ENCODE measurements around the gene ALDH5A1. TPM values are rescaled to one million over a fixed set of nuclear protein-coding genes. Genes with fewer than 3 reads are reported as not detected.

The ALDH5A1 gene
- total and polyA plus RNA-seq, 9 donors, result 4.1 to 17.0 (median 10.1) TPM

DNA sequence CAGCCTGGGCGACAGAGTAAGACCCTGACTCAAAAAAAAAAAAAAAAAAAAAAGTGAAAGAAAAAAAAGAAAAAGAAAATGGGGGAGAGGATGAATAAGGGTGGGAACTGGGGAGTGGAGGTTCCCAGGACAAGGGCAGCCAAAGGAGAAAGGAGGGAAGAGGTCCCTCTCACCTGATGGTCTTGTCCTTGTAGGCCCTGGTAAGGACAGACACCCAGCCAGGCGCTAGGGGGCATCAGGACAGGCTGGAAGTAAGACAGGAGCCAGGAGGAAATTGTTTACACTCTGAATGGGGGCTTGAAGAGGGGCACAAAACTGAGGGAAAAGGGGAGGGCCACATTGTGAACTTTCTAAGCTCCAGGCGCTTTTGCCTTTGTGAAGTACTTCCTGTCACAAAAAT, 2.3 kb upstream of the ALDH5A1 start:
- DNase-seq, result no peak
- Histone ChIP-seq H3K27me3 (no peaks in the 10 kb centered on the region), H3K4me1 (ENCODE audit: insufficient read depth) (peaks cover 3% of the 10 kb centered on the region), H3K9me3 (no peaks in the 10 kb centered on the region), H3K36me3 (no peaks in the 10 kb centered on the region), H3K4me3 (no peak overlapping the region), H3K27ac (no peak overlapping the region)
- TF ChIP-seq, protein P1, sequence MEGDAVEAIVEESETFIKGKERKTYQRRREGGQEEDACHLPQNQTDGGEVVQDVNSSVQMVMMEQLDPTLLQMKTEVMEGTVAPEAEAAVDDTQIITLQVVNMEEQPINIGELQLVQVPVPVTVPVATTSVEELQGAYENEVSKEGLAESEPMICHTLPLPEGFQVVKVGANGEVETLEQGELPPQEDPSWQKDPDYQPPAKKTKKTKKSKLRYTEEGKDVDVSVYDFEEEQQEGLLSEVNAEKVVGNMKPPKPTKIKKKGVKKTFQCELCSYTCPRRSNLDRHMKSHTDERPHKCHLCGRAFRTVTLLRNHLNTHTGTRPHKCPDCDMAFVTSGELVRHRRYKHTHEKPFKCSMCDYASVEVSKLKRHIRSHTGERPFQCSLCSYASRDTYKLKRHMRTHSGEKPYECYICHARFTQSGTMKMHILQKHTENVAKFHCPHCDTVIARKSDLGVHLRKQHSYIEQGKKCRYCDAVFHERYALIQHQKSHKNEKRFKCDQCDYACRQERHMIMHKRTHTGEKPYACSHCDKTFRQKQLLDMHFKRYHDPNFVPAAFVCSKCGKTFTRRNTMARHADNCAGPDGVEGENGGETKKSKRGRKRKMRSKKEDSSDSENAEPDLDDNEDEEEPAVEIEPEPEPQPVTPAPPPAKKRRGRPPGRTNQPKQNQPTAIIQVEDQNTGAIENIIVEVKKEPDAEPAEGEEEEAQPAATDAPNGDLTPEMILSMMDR (IDR thresholded peaks at IDR 0.05), result no peak
- TF ChIP-seq EP300 (IDR thresholded peaks at IDR 0.05) (no peak), POLR2A (IDR thresholded peaks at IDR 0.05) (no peak)
- 87 to 90% (median 88%) methylated on average over 3 of the region's 3 CpGs for WGBS, 3 donors
- intact Hi-C loops (cut with DNase I), result no loop called here

- WGBS, 3 donors, result 15 to 19% (median 15%) methylated on average over 36 of the region's 36 CpGs
- intact Hi-C loops (cut with DNase I), result no loop called here
These were observed 586 bp upstream of the ALDH5A1 start for GRCh38 chr6:24493945-24494820.

GRCh38 chr6:24497254-24497970, 2.6 kb downstream of the ALDH5A1 start:
- H3K9me3 ChIP-seq, result no peaks in the 10 kb centered on the region
- H3K27ac ChIP-seq, result no peak overlapping the region
- H3K27me3 ChIP-seq, result no peaks in the 10 kb centered on the region
- intact Hi-C loops (cut with DNase I), result no loop called here
- no peaks in the 10 kb centered on the region for H3K36me3 ChIP-seq
- WGBS, 3 donors, result 87 to 96% (median 95%) methylated on average over 11 of the region's 11 CpGs
- DNase-seq, result no peak
- TF ChIP-seq EP300 (IDR thresholded peaks at IDR 0.05), result no peak
- TF ChIP-seq, protein P1 (IDR thresholded peaks at IDR 0.05), result no peak
- no peak for TF ChIP-seq POLR2A (IDR thresholded peaks at IDR 0.05)
- H3K4me3 ChIP-seq, result no peak overlapping the region
- H3K4me1 ChIP-seq (ENCODE audit: insufficient read depth), result peaks cover 3% of the 10 kb centered on the region

More at GRCh38 chr6:24493945-24494820, 586 bp upstream of the ALDH5A1 start:
- Histone ChIP-seq H3K27ac (peak overlapping the region in 1 of 2 donors; percentile 70), H3K36me3 (no peaks in the 10 kb centered on the region), H3K9me3 (no peaks in the 10 kb centered on the region), H3K4me1 (ENCODE audit: insufficient read depth) (peaks cover 3% of the 10 kb centered on the region), H3K27me3 (no peaks in the 10 kb centered on the region), H3K4me3 (peak overlapping the region; percentile 64)
- no peak for DNase-seq
- TF ChIP-seq, protein P1 (IDR thresholded peaks at IDR 0.05), result no peak
- no peak for TF ChIP-seq POLR2A (IDR thresholded peaks at IDR 0.05)
- no peak for TF ChIP-seq EP300 (IDR thresholded peaks at IDR 0.05)

GRCh38 chr6:24500683-24501082, 5.9 kb downstream of the ALDH5A1 start:
- Histone ChIP-seq H3K27me3 (no peaks in the 10 kb centered on the region), H3K4me3 (no peak overlapping the region), H3K27ac (no peak overlapping the region), H3K9me3 (no peaks in the 10 kb centered on the region), H3K36me3 (no peaks in the 10 kb centered on the region), H3K4me1 (ENCODE audit: insufficient read depth) (no peaks in the 10 kb centered on the region)
- no peak for TF ChIP-seq POLR2A (IDR thresholded peaks at IDR 0.05)
- TF ChIP-seq EP300 (IDR thresholded peaks at IDR 0.05), result no peak
- TF ChIP-seq, protein P1 (IDR thresholded peaks at IDR 0.05), result no peak
- no peak for DNase-seq
- 76 to 79% (median 78%) methylated on average over 3 of the region's 3 CpGs for WGBS, 3 donors
- intact Hi-C loops (cut with DNase I), result no loop called here

Data from ovary (tissue), 9 donors.